HTERT RPE-1 (cell line): ENCODE results near the gene TMCC1.
"Not testable (repeated sequence)": the region's sequence is repeated elsewhere in the genome, so short reads cannot be mapped to it uniquely, and the experiment has no call there.

Experiments
- in situ Hi-C: fragments of 300-500 bp; cut with MboI; formaldehyde crosslinking; loops from 4 replicates; pipeline ENCODE4 v1.14.3; 2020; ENCODE audit warnings: low sequenced_read_pairs

TMCC1 gene

DNA sequence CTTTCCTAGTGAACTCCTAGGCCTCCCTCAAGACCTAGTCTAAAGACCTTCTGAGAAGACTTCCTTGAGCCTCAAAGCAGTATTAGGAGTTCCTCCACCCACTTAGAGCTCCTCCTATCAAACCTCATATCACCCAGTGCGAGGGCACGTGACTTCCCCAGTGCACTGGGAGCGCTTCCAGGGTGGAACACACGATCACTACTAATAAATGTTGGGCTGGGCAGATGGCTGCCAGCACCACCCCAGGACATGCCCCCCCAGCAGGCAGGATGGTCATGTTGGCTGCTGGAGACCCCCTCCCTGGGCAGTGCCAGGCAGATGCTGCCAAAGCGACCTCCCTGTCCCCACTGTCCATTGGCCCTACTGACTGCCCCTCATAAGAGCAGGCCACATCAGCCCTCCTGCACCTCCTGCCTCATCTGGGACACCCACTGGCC lies 278.6 kb downstream of the TMCC1 start:
- in situ Hi-C loops = no loop called here

DNA sequence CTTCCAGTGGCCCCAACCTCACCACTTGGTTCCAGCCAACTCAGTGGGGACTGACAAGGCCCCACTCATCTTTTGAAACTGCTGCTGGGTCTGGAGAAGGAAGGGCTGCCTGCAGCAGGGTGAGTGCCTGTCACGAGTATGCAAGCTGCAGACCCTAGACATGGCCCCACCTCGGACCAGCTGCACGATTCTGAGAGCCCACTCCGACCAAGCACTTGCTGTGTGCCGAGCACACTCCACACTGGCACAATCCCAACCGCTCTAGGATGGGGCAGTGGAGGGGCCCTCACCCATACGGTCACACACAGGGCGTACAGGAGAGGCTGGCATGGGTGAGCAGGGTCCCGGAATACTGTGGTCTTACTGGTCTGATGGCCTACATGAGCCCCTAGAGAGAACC lies 279.1 kb downstream of the TMCC1 start:
- in situ Hi-C loops = no loop called here

DNA sequence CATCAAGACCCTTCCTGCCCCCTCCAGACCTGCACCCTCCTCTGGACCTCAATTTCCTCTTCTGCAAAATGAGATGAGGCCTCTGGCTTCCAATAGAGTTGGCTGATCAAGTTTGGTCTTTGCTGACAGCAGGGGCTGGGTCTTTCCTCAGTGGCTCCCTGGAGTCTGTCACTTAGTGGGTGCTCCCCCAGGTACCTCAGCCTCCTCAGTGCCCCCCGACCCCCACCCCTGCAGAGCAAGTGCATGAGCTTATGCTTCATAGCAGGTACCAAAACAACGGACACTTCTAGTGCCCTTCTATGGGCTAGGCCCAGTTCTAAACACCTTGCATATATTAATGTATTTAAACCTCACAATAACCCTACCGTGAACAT lies 280.2 kb downstream of the TMCC1 start:
- in situ Hi-C loops = no loop called here

DNA sequence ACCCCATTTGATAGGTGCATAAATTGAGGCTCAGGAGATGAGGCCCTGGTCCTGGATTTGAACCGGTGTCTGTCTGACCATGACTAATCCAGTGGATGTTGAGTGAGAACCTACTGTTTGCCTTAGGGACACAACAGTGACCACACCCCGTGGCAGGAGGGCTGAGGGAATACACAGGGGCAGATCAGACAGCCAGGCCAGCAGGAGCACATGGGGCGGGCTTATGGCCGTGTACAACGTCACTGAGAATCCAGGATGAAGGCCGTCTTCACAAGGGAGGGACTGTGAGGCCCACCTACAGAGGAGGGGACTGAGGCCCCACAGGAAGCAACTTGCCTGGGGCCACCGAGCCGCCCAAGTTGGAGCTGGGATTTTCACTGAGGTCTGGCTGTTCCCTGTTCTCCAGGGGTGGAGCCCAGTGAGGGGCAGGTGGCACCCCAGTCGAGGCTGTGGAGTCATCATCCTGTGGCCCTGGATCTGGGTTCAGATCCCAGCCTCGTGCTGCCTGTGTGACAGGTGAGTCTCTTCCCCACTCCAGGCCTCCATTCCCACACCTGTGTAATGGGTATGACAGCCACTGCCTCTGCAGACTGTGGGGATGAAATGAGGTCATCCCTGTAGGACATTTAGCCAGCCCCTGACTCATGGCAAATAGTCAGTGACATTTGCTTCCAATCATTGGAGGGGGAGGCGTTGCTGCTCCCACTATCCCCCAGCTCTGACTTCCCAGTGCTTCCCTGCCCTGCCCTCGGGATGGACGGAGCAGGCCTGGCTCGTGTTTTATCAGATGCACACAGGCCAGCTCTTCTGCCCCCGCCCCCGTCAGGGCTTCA lies 280.8 kb downstream of the TMCC1 start:
- in situ Hi-C loops = no loop called here

DNA sequence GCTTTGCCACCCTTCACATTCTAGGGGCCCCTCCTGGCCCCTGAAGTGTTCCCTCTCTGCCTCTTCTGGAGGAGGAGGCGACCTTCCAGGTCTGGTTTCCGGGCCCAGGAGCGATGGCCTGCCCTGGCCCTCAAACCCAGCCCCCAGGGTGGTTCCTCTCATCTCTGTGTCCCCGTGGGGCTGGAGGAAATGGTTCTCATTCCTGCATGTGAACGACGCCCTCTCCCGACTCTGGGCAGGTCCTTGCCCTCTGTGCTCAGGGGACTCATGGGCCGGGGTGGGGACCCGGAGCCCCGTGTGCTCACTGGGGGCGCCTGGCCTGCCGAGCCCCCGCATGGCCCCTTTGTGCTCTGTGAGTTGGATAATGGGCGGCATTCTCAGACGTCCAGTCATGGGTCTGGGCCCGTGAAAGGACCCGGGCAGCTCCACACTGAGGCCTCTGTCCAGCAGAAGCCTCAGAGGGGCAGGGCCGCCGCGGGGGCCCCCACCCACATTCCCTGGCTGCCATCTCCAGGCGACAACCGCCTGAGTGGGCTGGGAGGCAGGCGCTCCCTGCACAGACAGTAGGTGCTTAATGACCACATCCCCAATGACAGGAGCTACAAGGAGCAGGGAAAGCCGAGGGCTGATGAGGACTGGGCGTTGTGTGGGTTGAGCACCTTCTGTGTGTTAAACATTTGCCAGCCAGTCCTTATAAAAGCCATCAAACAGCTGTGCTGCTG lies 281.5 kb downstream of the TMCC1 start:
- in situ Hi-C loops = no loop called here

DNA sequence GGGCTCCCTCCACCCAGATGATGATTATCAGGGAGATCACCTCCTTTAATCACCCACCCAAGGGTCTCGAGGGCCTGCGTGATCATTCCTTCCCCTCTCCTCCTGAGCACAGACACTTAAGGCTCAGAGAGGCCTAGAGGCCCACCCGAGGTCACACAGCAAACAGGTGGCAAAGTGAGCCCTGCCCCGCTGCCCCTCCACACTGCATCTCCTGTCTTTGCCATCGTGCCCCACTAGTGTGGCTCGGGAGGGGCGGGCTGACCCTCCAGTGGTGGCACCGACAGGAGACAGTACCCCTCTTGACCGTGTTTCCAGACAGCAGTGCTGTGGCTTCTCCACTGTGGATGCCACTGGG lies 282.1 kb downstream of the TMCC1 start:
- in situ Hi-C loops = no loop called here

DNA sequence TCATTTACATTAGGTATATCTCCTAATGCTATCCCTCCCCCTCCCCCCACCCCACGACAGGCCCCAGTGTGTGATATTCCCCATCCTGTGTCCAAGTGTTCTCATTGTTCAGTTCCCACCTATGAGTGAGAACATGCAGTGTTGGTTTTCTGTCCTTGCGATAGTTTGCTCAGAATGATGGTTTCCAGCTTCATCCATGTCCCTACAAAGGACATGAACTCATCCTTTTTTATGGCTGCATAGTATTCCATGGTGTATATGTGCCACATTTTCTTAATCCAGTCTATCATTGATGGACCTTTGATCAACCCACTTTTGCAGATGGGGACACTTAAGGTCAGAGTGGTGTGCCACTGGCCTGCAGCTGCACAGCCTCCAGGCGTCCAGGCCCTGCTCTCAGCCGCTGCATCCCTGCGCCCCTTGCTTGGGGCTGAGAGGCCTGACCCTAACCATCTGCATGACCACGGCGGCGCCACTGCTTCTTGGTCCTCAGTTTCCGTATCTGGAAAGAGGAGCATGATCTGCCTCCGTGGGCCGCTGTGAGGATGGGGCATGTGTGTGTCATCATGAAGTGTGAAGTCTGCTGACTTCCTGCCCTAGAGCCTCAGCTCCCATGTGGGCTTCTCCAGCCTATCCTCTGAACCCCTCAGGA lies 282.6 kb downstream of the TMCC1 start:
- in situ Hi-C loops = not testable (repeated sequence)

DNA sequence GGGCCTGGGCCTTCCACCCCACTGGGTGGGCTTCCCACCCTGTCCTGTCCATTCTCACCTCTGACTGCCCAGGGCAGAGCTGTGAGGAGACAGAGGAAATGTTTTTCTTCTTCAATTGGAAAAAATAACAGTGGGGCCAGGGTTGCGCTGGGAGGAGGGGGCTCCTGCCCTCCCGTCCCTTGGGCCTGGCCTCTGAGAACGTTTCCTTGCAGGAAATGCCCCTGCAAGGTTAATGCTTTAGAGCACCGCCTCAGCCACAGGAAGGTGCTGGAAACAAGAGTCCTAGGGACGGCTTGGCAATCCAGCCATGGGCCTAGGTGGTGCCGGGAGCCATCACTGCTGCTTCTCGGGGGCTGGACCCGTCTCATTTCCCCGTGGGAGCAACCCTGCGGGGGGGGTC lies 283.2 kb downstream of the TMCC1 start:
- in situ Hi-C loops = no loop called here

DNA sequence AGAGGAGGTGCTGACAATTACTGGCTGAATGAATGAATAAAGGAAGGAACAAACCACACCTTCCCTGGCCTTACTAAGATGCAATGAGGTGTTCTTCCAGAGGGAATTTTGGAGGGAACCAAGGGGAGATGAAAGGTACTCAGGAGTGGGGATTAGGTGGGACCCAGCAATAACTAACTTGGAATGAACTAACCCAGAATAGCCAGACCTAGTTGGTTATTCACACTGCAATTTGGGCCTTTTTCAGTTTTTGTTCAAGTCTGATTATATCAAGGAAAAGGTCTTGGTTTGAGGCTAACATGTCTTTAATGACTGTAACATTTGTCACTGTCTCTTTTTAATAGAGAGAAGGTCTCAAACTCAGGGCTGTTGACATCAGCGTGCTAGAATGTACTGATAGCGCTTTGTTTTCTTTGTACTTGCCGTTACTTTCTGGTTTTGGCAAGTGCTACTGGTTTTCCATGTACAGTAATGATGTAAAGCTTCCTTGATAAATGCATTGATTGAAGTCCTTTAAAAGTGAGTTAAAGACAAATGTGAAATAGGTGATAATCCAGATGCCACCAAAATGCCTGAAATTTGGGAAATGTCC lies 283.8 kb downstream of the TMCC1 start:
- in situ Hi-C loops = no loop called here

DNA sequence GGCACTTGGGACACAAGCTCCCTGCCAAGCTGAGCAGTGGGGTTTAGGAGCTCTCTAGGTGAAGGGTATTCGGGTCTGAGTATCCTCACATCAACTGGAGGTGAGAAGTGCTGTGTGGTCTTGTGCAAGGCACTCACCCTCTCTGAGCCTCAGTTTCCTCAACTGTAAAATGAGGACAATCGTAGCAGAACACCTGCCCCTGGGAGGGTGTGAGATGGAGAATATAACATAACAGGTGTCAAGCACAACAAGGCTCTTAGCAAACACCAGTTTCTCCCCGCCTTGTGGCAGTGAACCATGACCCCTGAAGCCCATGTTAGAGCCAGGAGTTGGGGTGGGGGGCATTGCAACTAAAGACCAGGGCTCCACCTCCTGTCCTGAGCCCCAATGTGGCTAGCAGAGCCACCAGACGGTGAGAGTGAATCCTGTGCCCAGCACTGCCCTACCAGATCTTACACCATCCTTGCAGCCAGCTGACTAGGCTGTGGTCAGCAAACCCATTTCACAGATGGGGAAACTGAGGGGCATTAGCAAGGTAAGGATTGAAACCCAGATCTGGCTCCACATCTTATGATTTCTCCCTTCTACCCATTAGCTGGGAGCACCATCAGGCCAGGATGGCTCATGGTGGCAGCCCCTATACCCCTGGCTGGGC lies 284.4 kb downstream of the TMCC1 start:
- in situ Hi-C loops = no loop called here

DNA sequence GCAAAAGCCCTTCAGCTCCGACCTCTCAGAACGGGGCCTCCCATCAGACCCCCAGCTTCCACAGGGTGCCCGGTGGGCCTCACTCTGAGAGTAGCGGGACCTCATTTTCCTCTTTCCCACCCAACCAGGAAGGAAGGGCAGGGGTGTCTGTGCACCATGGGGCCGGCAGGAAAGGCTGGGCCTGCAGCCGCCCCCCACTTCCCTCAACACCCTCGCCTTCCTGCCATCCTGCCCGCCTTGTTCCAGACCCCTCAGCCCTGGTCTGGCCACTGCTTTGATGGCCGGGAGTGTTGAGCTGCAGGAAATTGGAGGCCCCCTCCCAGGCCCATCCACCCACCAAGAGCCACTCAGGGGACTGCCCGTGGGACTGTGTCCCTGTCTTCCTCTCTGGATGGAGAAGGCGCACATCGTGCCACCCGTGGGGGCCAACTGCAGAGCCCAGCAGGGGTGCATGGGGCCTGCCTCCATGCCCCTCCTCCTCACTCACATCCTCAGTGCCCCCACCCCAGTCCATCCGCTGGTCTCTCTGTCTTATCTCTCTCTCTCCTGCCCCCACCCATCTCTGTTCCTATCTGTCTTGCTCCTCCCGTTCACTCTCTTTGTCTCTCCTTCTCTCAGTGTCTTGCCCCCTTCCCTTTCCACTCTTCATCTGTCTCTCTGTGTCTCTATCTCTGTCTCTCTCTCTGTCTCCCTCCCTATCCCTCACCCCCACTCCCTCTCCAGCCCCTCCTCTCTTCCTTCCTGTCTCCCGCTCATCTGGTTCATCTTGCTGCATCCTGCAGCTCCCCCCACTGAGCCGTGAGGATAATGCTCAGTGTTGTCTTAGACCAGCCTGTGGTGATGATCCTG lies 285.2 kb downstream of the TMCC1 start:
- in situ Hi-C loops = no loop called here

DNA sequence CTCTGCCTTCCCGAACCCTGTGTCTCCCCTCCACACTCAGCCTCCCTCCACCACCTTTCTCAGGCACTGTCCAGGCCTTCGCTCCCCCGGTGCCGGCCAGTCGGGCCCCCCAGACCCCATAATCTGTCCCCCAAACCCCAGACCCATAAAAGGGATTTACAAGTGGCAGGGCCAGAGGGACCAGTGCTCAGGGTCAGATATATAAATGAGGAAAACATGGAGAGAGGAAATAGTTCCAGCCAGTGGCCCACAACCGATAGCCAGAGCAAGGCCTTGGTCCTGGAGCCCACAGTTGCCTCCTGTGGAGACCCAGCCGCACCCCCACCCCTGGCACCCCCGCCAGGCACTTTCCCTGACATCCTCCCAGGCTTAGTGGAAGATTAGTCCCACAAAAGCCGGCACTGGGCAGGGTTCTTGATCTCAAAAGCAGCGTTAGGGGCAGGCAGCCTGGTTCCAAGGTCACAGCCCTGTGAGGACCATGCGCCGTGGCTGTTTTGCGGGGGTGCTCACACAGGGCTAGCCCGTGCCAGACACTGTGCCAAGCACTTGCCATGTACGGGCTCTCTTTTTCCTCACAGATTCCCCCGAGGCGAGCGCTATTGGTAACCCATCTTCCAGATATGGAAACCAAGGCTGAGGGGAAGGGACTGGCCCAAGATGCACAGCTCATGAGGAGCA lies 286.0 kb downstream of the TMCC1 start:
- in situ Hi-C loops = no loop called here

DNA sequence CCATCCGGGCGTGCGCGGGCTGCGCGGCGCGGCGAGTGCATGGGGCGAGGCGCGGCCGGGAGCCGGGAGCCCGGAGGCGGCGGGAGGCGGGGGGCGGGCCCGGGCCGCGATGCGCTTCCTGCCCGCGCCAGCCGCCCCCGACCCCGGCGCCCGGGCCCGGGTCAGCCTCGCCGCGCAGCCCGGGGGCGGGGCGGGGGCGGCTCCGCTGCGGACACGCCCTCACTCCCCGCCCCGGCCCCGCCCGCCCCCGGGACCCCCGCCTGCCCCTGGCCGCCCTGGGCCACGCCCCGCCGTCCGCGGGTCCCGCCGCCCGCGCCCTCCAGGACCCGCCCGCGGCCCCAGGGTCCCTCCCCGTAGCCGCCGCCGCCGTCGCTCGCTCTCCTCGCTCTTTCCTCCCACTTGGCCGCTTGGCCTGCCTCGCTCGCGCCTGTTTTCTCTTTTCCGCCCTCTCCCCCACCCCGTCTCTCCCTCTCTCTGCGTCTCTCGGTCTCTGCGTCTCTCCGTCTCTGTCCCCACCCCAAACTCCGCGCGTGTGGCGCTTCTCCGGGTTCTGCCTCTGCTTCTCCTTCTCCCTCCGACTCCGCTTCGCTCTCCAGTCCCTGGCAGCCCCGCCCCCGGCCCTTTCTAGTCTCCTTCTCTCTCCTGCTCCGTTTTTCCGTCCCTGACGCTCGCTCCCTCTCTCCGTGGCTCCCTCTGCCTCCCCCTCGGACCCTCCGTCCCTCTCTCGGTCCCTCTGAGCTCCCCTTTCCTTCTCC lies 286.7 kb downstream of the TMCC1 start, which contains the start of gene PLXND1:
PLXND1 (minus strand) TSS at position 41 of the 755 bp plus-strand sequence; CDS start at position 4, 37 bp downstream.
- in situ Hi-C loops = no loop called here

DNA sequence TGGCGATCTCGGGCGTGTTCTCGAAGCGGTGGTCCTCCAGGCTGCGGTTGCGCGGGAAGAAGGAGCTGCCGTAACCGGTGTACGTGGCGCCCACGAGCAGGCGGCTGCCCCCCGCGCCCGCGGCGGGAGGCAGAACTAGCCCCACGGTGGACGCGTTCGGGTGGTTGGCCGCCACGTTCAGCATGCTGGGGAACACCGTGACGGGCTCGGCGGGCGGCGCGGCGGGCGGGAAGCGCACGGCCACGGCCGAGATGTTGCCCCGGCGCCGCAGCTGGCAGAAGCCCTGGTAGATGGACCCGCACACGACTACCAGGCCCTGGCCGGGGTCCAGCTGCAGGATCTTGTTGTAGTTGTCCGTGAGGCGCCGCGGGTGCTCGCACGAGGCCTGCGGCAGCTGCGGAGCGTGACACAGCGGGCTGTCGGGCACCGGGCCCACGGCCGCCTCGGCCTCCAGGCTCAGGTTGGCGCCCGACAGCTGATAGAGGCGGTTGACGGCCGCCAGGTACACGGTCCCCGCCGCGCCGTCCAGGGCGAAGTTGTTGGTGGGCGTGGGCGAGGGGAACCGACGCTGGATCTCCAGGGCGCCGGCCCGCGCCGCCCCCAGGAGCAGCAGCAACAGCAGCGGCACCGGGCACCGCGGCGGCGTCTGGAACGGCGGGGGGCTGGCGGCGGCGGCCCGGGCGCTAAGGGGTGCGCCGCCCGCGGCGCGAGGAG lies 287.4 kb downstream of the TMCC1 start:
- in situ Hi-C loops = no loop called here

DNA sequence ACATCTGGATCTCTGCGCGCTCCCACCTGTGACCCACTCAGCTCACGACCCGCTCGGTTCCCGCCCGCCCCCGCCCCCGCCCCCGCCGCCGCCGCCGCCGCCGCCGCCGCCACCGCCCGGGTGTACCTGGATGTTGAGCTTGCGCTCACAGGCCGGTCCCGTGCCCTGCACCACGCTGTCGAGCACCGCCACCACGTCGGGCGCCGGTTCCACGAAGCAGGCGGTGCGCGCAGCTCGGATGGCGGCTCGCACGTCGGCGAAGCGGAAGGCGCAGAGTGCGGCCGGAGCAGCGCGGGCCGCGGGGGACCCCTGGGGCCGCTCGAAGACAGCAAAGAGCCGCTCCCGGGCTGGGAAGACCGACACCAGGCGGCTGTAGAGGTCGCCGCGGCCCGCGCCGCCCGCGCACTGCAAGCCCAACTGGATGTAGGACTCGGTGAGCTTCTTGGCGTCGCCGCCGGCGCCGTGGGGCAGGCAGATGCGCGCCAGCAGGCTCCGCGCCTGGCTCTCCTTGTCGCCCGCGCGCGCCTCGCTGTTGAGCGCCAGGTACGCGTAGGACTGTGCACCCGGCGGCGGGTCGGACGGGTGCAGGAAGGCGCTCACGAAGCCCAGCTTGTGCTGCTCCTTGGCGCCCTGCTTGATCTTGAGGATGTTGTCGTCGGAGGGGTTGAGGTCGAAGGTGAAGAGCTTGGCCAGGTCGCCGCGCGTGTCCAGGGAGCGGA lies 288.1 kb downstream of the TMCC1 start:
- in situ Hi-C loops = no loop called here

DNA sequence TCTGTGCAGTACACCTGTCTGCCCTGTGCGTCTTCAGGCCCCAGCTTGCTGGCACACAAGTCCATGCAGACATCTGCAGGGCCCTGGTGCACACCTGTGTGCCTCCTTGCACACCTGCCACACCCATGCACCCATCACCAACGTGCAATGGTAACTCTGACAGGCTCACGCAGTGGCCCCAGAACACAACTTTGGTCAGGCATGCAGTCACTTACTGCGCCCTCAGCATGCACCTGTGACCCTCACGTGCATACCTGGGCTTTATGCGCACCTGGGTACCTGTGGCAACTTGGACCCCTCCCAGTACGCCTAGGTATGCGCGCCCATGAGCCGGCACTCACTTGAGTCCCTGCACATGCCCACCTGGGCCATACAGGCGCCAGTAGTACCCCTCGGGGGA lies 288.7 kb downstream of the TMCC1 start:
- in situ Hi-C loops = no loop called here

DNA sequence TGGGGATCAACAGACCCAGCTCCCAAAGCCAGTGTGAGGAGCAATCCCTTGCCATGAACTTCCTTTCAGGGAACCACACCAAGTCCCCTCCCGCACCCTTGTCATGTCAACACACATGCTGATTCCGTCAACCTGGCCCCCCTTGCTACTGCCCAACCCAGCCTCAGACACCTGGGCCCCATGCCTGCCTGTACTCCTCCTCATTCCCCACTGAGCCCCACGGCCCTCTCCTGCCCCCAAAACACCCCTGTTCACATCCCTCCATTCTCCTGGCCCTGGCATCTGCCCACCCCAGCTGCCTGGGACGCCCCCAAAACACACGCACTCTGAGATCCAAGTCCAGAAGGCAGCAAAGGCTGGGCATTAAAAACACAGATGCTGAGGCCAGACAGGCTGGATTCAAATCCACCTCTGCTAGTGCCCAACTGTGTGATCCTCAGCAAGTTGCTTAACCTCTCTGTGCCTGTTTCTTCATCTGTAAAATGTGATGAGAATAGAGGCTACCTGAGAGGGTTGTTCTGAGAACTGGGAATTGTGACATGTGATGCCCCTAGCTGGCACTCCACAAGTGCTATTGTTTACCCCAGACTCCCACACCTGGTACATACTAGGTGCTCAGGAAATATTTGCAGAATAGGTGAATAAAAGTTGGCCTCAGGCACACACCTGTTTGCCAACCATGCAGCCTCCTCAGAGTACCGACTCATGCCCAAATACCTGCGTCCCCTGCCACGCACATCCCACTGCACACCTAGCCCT lies 289.3 kb downstream of the TMCC1 start:
- in situ Hi-C loops = no loop called here
